Embryonic facial prominence (tissue), 1 donor: ENCODE results near the gene KCNMB2.
A peak's percentile ranks its signal among the peaks of the same experiment; 100 is the strongest.
"Not testable (repeated sequence)": the region's sequence is repeated elsewhere in the genome, so short reads cannot be mapped to it uniquely, and the experiment has no call there.

Source experiments
- DNase-seq: peaks from one replicate; pipeline ENCODE4 v3.0.0-alpha.2; 2016; ENCODE audit errors: extremely low spot score

Gene KCNMB2

GRCh38 chr3:178699810-178700209, 163.6 kb downstream of the KCNMB2 start:
- DNase-seq, result no peak

GRCh38 chr3:178703268-178703975, 167.2 kb downstream of the KCNMB2 start:
- DNase-seq, result no peak

GRCh38 chr3:178705925-178706324, 169.7 kb downstream of the KCNMB2 start:
- no peak for DNase-seq

DNA sequence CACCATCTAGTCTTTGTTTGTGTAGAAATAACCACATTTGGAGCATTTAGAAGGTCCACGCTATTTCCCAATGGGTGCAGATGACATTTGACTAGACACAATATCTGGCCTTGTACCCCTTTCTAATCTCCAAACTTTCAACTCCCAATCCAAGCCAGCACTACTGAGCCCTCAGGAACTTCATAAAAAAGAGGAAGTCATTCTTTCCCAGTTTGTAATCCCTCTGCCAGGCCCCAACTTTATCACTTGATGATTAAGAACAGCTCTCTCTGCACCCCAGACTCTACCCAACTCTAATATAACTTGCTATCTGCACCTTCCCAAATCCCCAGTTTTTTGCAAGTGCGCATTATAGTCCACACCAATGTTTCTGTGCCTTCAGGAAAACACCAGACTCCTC, 170.2 kb downstream of the KCNMB2 start:
- no peak for DNase-seq

- DNase-seq, result no peak
Measured at GRCh38 chr3:178707311-178708031, 171.2 kb downstream of the KCNMB2 start.

GRCh38 chr3:178709051-178709450, 172.8 kb downstream of the KCNMB2 start:
- peak; percentile 37 for DNase-seq

- DNase-seq, result no peak
Measured at GRCh38 chr3:178711753-178712152, 175.5 kb downstream of the KCNMB2 start.

GRCh38 chr3:178712247-178712646, 176.0 kb downstream of the KCNMB2 start:
- DNase-seq, result no peak

- peak; percentile 43 for DNase-seq
Measured at GRCh38 chr3:178714925-178715832, 178.9 kb downstream of the KCNMB2 start.

DNA sequence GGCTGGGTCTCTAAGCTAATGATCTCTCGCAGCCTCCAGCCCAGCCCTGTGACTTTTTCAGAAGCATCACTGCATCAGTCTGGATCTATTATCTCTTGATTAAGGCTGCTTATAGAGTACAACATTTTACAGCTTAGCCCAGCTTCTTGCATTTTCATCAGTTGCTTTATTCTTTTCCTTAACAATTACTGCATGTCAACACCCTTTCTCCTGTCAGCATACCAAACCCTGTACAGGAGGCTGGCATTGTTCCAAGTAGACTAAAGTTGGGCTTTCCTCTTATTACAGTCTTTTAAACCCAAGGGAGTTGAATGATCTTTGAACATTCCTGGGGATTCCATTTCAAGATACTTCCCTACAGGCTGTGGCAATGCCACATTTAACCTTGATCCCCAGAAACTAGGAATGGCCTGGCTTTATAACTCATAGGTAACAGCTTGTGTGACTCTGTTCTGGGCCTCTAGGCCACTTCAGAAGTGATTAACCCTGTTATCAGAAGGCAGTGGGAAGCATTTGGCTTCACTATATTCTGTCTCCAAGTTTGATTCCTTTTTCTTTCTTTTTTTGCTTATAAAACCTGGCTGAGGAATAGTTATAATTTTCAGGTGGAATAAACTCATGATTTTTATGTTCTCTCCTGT, 182.9 kb downstream of the KCNMB2 start:
- no peak for DNase-seq

DNA sequence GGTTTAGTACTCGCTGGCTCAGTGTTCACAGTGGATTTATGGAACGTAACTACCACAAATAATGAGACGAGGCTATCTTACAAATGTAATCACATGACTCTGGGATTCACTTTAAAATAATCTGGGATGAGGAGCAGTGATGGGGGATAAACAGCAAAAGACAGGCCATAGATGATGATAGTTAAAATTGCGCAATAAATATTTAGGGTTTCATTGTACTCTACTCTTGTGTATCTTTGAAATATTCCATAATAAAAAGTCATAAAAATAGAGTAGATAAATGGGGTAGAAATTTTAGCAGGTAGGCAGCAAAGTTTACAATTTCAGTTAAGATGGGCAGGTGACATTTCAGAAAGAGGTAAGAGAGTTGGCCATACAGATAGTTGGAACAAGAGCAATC, 196.6 kb downstream of the KCNMB2 start:
- DNase-seq, result no peak

DNA sequence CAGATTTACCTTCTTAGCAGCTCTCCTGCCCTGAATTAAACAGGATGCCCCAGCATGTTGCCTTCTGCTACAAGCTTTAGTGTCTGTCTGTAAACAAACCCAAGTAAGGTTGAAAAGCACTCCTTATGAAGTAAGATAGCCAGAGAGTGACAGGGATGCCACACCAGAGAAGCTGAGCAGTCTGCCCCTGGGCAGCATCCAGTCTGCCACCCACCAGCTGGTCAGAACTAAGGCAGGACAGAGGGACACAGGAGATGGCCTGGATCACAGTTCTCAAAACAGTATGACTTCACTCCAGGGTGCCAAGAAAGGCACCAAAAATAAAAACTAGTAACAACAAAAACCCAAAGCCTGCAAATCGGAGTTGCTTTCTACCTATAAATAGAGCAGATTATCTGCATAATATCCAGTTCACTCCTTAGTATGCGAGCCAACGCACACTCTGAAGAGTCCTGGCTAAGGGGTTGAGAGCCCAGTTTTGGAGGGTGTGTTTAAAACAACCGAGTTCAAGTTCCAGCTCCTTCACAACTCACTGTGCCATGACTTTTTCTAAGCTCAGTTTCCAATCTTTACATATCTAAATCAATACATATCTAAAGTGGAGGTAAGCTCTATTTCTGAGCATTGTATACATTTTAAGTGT, 198.9 kb downstream of the KCNMB2 start:
- DNase-seq, result no peak

- DNase-seq, result no peak
Measured at GRCh38 chr3:178736300-178736699, 200.1 kb downstream of the KCNMB2 start.

DNA sequence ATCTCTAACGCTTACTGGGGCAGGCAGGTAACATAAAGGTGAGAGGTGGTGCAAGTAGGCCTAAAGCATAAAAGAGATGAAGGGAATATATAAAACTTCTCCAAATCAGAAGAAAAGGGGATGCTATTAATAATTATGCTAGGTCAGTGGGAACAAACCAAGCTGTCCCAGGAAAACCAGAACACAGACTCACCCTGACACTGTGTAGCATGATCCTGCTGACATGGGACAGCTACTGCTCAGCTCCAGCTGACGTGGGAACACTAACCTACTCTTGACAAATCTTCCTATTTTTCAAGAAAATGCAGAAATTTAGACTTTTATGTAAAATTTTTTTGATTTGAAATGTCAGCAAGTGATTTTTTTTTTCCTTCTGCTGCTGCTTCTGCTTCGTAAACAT, 203.5 kb downstream of the KCNMB2 start:
- no peak for DNase-seq

DNA sequence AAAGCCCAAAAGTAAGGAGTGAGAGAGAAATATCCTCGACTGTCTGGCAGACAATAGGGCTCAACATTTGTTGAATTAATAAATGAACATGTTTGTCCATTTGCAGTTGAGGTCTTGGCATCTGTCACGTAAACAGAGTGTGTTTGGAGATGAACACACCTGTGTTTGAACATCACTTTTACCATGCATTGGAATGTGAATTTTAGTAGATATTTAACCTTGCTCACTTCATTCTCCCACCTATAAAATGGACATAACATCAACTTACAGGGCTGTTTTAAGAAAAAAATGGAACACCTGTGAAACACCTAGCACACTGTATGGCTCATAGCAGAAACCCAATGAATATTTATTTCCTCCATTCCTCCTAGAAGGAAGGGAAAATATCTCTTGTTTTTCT, 204.8 kb downstream of the KCNMB2 start:
- no peak for DNase-seq

DNA sequence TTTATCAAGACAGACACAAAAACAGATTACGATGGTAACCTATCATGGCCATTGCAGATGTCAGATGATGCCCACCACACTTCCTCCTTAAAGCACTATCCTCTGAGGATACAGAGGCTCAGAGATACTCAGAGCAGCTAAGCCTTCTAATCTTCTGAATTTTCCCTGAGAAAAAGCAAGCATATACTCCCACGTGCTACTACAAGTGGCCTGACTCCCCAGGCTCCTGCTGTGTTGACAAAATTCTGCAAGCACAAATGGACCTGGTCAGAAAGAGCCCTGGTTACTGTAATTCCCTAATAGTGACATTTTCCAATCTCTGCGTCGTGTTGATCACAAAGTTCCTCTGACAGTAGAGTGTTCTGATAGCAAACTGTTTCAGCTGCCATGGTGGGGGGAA, 207.1 kb downstream of the KCNMB2 start:
- no peak for DNase-seq

- not testable (repeated sequence) for DNase-seq
Measured at GRCh38 chr3:178745861-178746655, 209.8 kb downstream of the KCNMB2 start.

DNA sequence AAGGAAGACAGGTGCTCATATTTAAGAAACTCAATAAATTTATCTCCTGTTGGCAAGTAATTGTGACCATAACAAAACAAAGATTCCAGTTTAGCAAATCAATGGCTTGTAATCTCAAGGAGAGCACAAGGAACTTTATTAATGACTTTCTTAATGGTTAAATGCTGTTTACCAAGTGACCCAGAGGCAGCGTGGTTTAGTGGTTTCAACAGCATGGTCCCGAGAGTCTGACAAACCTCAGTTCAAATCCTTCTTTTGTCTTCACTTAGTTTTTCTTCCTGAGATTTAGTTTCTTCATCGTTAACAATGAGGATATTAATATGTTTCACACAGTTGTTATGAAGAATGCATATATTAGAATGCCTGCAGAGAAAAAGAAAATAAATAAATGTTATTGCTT, 212.6 kb downstream of the KCNMB2 start:
- no peak for DNase-seq

GRCh38 chr3:178749471-178749870, 213.2 kb downstream of the KCNMB2 start:
- no peak for DNase-seq

- DNase-seq, result no peak
Measured at GRCh38 chr3:178750639-178751300, 214.5 kb downstream of the KCNMB2 start.
